Activated naive CD8-positive, alpha-beta T cell treated with anti-CD3 and anti-CD28 coated beads, Interleukin-2, amount 50 U/mL, for 16 hours (primary cell): ENCODE results near the gene POU2AF3.

Experiments
- DNase-seq: peaks from one replicate; pipeline ENCODE4 v3.0.0-alpha.2; 2020; ENCODE audit warnings: low read depth, low spot score

Gene POU2AF3

DNA sequence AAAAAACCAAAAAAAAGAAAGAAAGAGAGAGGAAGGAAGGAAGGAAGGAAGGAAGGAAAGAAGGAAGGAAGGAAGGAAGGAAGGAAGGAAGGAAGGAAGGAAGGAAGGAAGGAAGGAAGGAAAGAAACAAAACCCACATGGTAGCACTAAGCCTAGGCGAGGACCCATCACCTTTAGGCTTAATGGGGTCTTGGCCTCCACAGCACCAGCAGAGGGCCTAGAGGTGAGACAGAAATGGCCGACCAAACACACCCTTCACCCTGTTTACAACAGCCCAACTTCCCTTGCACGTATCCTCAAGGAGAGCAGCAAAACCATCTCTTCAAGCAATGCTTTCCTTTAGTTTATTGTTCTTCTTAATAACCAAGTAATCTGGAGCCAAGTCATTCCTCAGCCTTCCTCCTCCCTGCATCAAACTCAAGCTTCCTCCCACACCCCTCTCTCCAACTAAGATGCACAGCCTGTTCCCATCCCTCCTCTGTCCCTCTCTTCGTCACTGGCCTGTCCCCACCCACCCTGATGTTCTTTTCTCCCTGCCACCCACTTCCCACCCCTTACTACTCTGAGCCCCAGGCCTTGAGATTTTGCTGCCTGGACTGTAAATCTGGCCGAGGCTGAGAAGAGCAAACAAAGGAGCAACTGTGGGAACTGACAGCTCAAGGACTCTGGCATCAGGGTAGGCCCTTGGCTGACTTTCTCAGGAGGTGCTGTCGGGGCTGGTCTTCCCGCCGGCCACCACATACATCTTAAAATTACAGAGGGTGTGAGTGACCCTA lies 54.8 kb downstream of the POU2AF3 start:
- DNase-seq: no peak

DNA sequence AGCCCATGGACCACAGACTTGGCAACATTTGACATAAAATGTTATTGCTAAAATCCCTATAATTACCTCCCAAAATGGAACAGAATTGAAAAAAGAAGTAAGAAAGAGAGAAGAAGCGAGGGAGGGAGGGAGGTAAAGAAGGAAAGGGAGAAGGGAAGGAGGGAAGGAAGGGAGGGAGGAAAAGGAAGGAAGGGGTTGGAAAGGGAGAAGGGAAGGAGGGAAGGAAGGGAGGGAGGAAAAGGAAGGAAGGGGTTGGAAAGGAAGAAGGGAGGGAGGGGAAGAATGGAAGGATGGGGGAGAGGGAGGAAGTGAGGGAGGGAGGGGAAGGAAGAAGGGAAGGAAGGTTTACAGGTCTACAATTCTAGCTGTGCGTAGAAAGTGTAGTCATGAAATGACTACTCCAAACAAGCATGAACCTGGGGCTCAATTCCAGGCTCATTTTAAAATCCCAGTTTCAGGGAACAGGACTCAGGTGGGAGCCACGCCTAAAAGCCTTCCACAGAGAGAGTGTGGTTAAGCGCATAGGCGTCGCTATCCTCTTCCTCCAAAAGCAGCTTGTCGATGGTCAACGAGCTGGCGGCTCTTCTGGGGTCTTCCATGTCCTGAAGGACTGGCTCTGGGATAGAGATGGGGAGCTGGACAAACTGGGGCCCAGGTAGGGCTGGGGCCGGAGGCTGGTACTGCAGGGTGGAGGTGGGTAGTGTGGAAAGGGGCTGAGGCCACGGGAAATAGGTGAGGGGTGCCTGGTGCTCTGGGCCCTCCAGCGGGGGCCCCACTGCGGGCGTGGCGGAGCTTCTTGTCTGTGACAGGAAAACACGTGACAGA lies 55.6 kb downstream of the POU2AF3 start:
- DNase-seq: no peak

DNA sequence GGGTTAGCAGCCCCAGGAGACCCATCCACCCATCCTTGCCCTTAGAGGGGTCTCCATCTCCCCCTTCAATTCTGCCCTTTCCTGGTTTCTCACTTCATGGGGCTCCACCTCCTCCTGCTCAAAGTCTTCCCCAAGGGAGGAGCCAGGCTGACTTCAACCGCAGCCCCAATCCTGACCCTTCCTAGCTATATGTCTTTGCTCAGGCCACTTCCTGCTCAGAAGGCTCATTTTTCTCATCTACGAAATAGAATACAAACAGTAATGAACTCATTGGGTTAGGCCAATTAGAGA lies 56.2 kb downstream of the POU2AF3 start:
- DNase-seq: no peak

DNA sequence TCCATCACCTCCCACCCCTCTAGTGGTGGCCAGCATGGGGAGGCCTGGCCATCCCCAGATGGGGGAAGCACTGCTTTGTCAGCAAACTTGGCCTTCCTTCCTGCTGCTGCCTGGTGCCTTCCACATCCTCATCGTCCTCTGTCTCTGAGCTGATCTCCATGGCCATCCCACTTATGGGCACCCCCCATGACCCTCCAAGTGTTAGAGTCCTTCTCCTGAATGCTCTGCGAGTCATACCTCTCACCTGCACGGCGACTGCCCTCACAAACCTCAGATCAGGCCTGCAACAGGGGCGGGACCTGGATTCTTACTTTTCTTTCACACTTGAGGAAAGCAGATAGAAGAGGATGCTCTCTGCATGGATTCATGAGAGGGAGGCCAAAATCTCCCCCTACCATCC lies 56.8 kb downstream of the POU2AF3 start:
- DNase-seq: no peak

GRCh38 chr11:111355956-111356659 lies 57.8 kb downstream of the POU2AF3 start:
- DNase-seq: no peak

GRCh38 chr11:111356660-111357048 lies 58.3 kb downstream of the POU2AF3 start:
- DNase-seq: no peak

GRCh38 chr11:111357150-111358037 lies 59.0 kb downstream of the POU2AF3 start:
- DNase-seq: no peak
